Common myeloid progenitor, CD34-positive (primary cell): ENCODE data around the gene CD109.

Experiments
- CTCF ChIA-PET: fragments of 350-600 bp; sonication (Branson Sonifier 250); formaldehyde crosslinking; loops from one replicate; lab custom pipeline; 2021; ENCODE audit warnings: antibody characterized with exemption; lab: Charles Lee
- POLR2A ChIA-PET: fragments of 350-600 bp; sonication (Branson Sonifier 250); formaldehyde crosslinking; loops from one replicate; lab custom pipeline; 2021; ENCODE audit warnings: antibody characterized with exemption; lab: Charles Lee
- DNase-seq, 3 donors: peaks; one replicate each; pipeline versions ENCODE4 v3.0.0 to v3.0.0-alpha.2; 2013
- H3K27ac ChIP-seq, 2 experiments: 1 replicate in 1 of 2; 2 replicates in 1 of 2; pipeline ENCODE4 v1.7.0; 2013; ENCODE audit warnings: inconsistent platforms in 2 of 2, low read length in 2 of 2, mild to moderate bottlenecking in 2 of 2, low read depth in 1 of 2, moderate library complexity in 1 of 2; ENCODE audit not compliant: severe bottlenecking in 2 of 2, insufficient read depth in 1 of 2, poor library complexity in 1 of 2
- H3K27me3 ChIP-seq, 5 experiments: replicated peaks in 2 of 5; 1 replicate in 3 of 5; 2 replicates in 2 of 5; pipeline versions ENCODE4 v1.6.1 to v1.7.0; 2013; ENCODE audit warnings: low read length in 4 of 5, mild to moderate bottlenecking in 2 of 5, moderate library complexity in 2 of 5, inconsistent platforms in 1 of 5; ENCODE audit not compliant: insufficient read depth in 5 of 5, control insufficient read depth in 4 of 5
- H3K36me3 ChIP-seq, 4 experiments: 1 replicate in 2 of 4; 2 replicates in 2 of 4; pipeline versions ENCODE4 v1.6.1 to v1.7.0; 2013; ENCODE audit warnings: low read length in 3 of 4, control low read depth in 1 of 4, mild to moderate bottlenecking in 1 of 4; ENCODE audit not compliant: control insufficient read depth in 4 of 4, insufficient read depth in 4 of 4
- H3K4me1 ChIP-seq, 4 experiments: 1 replicate in 3 of 4; 2 replicates in 1 of 4; pipeline versions ENCODE4 v1.6.1 to v1.7.1; 2013; ENCODE audit warnings: low read length in 3 of 4, mild to moderate bottlenecking in 3 of 4, control low read depth in 1 of 4, inconsistent platforms in 1 of 4, moderate library complexity in 1 of 4; ENCODE audit not compliant: control insufficient read depth in 4 of 4, insufficient read depth in 4 of 4; ENCODE audit errors: control extremely low read depth in 1 of 4
- H3K4me3 ChIP-seq, 7 experiments: 1 replicate in 4 of 7; 2 replicates in 3 of 7; pipeline versions ENCODE4 v1.5.1 to v1.7.0; 2013; ENCODE audit warnings: mild to moderate bottlenecking in 7 of 7, low read length in 6 of 7, moderate library complexity in 6 of 7, inconsistent platforms in 2 of 7, low read depth in 2 of 7, control low read depth in 1 of 7; ENCODE audit not compliant: insufficient read depth in 4 of 7, control insufficient read depth in 1 of 7; ENCODE audit errors: extremely low read depth in 1 of 7
- H3K9me3 ChIP-seq, 5 experiments: 1 replicate in 4 of 5; 2 replicates in 1 of 5; pipeline versions ENCODE4 v1.6.1 to v1.7.1; 2013; ENCODE audit warnings: low read length in 4 of 5, mild to moderate bottlenecking in 2 of 5, inconsistent platforms in 1 of 5, low read depth in 1 of 5, moderate library complexity in 1 of 5; ENCODE audit not compliant: control insufficient read depth in 4 of 5, insufficient read depth in 2 of 5; ENCODE audit errors: control extremely low read depth in 1 of 5
- WGBS: methylation state at CpG from one replicate; pipeline ENCODE4 v1.1.5; 2013; ENCODE audit not compliant: insufficient coverage; 5-methylcytosine and 5-hydroxymethylcytosine counted together

CD109 gene

DNA sequence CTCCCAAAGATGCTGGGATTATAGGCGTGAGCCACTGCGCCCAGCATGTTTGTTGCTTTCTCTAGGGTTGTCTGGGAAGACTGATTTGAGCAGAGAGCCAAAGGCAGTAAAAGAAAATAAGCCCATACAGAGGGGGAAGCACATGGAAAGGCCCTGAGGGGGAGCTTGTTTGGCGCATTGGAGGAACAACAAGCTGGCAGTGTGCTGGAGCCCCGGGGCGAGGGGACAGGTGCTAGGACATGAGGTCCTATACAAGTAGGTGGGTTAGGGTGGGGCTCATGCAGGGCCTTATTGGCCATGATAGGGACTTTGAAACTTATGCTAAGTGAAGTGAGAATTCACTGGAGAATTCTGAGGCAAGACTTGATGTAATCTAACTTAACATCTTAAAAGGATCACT, 35.3 kb downstream of the CD109 start:
- POLR2A ChIA-PET: no interaction called here
- Histone ChIP-seq H3K27me3 (no peaks in the 10 kb centered on the region), H3K27ac (no peak overlapping the region), H3K4me3 (no peak overlapping the region), H3K4me1 (peaks cover 2 to 18% (median 13%) of the 10 kb centered on the region in 4 experiments), H3K36me3 (peaks cover 11 to 59% (median 32%) of the 10 kb centered on the region in 4 experiments), H3K9me3 (no peaks in the 10 kb centered on the region)
- CTCF ChIA-PET: interaction anchor here (3.5 to 11.4 kb wide), 5 partner anchors 17 to 78 kb away, joined by 20 to 248 read pairs (median 42); partner anchors contain the start of gene SLC17A5
- no peak for DNase-seq
- WGBS: 93% methylated on average over 5 of the region's 5 CpGs

DNA sequence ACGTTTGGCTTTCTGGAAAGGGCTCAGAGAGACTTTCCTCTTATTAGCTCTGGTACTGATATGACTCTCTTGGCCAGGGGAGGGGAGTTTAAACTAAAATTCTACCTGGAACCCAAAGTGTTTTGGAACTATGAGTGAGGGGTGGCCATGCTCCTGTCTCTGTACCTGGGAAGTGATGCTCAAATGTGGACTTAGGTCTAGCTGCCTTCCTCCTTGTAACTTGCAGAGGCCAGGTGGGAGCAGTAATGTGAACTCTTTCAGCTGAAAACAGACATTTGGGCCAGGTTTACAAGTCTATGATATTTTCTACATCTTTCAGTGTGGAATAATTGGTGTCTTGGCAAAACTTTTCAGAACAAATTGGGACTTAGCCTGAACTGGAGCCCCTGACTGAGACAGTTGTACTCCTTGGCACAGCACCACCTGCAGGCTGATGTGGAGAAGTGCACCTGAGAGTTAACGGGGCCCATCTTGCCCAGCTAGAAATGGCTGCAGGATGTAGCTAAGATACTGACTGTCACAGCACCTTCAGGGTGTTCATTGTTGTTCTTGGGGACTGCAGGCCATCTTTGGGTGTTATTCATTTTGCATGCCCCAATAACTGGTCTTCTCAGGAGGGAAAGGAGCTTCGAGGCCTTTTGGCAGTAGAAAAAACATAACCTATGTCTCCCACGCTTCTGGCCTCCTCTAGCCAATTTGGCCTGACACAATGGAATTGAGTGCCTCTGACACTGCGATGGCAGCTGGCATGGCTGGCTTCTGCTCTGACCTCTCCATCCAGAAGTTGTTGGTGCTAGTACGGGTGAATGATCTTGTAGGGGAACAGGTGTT, 37.1 kb downstream of the CD109 start:
- no peaks in the 10 kb centered on the region for H3K9me3 ChIP-seq
- CTCF ChIA-PET: interaction anchor here (0.7 to 11.4 kb wide), 27 partner anchors 9 to 1478 kb away, joined by 3 to 248 read pairs (median 5); partner anchors contain the start of gene SLC17A5
- H3K4me1 ChIP-seq: peaks cover 2 to 18% (median 13%) of the 10 kb centered on the region in 4 experiments
- peak; percentile 74 to 89 (median 85) for DNase-seq
- peaks cover 9 to 63% (median 33%) of the 10 kb centered on the region in 4 experiments for H3K36me3 ChIP-seq
- H3K4me3 ChIP-seq: no peak overlapping the region
- H3K27me3 ChIP-seq: no peaks in the 10 kb centered on the region
- POLR2A ChIA-PET: interaction anchor here (1.3 kb wide), 1 partner anchor 58 kb away, joined by 6 read pairs; no protein-coding TSS in a partner anchor
- WGBS: 96% methylated on average over 5 of the region's 6 CpGs
- no peak overlapping the region for H3K27ac ChIP-seq

DNA sequence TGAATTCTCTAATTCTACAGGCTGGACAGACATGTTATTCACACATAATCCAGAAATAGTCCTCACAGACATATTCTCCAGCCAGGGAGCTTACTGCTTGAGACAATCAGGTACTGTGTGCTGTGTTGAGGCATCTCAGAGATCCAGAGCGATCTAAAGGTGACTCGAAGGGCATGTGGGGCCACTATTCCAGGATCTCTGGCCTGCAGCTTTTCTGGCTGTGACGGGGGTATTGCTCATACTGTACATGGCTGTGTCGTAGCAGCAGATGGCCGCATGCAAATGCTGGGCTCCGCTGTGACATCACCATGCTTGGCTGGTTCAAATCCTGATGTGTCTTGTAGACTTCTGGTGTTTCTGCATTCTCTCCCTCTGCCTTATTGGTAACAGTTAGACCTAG, 37.8 kb downstream of the CD109 start:
- H3K4me3 ChIP-seq: no peak overlapping the region
- H3K27me3 ChIP-seq: no peaks in the 10 kb centered on the region
- peaks cover 2 to 17% (median 8%) of the 10 kb centered on the region in 4 experiments for H3K4me1 ChIP-seq
- H3K36me3 ChIP-seq: peaks cover 9 to 66% (median 34%) of the 10 kb centered on the region in 4 experiments
- CTCF ChIA-PET: interaction anchor here (0.7 to 11.4 kb wide), 23 partner anchors 9 to 1475 kb away, joined by 3 to 248 read pairs (median 6); partner anchors contain the start of gene SLC17A5
- H3K9me3 ChIP-seq: no peaks in the 10 kb centered on the region
- POLR2A ChIA-PET: interaction anchor here (1.3 kb wide), 1 partner anchor 58 kb away, joined by 6 read pairs; no protein-coding TSS in a partner anchor
- 96% methylated on average over 5 of the region's 6 CpGs for WGBS
- no peak overlapping the region for H3K27ac ChIP-seq
- DNase-seq: no peak

DNA sequence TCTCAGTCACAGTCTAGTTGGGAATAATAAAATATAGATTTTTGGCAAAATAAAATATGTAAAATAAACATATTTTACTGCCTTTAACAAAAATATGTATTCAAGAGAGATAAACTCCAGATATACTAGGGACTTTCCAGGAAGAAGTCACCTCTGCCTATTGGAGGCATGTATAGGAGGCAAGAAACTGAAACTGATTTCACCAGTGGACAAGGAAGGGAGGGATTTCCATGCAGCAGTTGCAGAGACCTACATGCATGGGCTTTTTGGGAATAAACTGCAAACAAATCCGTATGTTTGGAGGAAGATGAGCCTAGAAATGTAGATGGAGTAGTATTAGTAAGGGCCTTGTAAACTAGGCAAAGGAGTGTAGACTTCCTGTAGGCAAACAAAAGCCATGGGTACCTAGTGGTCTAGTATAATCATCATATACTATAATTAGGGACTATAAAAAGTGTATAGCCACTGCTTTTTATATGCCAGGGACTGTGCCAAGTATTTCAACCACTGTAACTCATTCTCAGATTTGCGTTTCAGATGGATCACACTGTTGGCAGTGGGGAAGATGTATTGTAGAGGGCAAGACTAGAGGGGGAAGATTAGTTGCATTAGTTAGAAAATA, 38.9 kb downstream of the CD109 start:
- ChIA-PET CTCF (no interaction called here), POLR2A (no interaction called here)
- Histone ChIP-seq H3K4me3 (no peak overlapping the region), H3K36me3 (peaks cover 9 to 69% (median 33%) of the 10 kb centered on the region in 4 experiments), H3K27ac (no peak overlapping the region), H3K27me3 (no peaks in the 10 kb centered on the region), H3K9me3 (no peaks in the 10 kb centered on the region), H3K4me1 (peaks cover 0 to 10% (median 2%) of the 10 kb centered on the region in 4 experiments)
- no peak for DNase-seq
- no CpG with 5 or more reads among the region's 2 CpGs for WGBS

DNA sequence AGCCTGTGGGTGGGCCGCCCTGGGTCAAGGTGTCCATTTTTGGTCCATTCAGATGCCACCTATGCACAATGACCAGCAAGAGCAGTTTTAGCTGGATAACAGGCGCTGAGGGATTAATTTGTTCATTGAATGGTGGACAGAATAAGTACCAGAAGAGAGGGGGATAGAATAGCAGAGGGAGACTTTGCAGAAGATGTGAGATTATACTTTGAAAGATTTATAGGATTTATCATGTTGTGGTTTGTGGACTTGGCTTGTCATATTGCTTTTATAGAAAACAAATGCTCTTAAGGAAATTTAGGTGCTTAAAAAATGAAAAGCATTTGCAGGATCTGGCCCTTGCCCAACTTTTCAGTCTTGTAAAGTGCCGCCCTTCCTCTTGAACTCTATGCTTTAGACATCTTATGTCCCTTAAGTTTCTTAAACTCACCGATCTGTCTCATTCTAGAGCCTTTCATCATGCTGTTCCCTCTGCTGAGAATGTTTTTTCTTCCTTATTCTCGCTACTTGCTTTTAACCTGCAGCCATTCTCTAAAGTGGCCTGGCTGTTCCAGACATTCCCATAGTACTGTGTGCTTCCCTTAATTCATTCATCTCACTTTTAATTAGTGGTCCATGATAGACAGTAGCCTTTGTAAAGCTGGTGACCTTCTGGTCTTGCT, 42.5 kb downstream of the CD109 start:
- Histone ChIP-seq H3K36me3 (peaks cover 8 to 56% (median 30%) of the 10 kb centered on the region in 4 experiments), H3K4me3 (no peak overlapping the region), H3K9me3 (no peaks in the 10 kb centered on the region), H3K27ac (no peak overlapping the region), H3K27me3 (no peaks in the 10 kb centered on the region), H3K4me1 (peaks cover 0 to 5% (median 0%) of the 10 kb centered on the region in 4 experiments)
- ChIA-PET POLR2A (interaction anchor here (1.9 kb wide), 1 partner anchor 10 kb away, joined by 4 read pairs; no protein-coding TSS in a partner anchor), CTCF (interaction anchor here (0.9 to 4.8 kb wide), 20 partner anchors 8 to 1472 kb away, joined by 3 to 68 read pairs (median 4); no protein-coding TSS in a partner anchor)
- no peak for DNase-seq
- WGBS: 68% methylated on average over 4 of the region's 5 CpGs

DNA sequence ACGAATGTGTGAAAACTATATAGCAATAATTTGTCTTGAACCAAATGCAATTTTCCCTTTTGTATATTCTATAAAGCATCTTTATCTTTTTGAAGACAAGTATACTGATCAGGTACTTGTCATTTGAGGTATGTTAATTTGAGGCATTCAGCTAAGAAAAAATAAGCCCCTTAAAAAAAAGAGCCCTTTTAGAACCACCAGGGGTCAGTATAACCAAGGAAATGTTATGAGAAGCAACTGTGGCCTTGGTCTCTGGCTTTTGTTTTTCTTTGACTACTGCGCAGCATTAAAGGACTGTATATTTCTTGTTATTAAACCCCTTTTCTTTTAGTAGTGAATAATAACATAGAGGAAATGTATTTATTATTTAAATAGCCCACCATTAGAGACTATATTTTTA, 43.1 kb downstream of the CD109 start:
- ChIA-PET CTCF (interaction anchor here (0.9 to 4.8 kb wide), 17 partner anchors 9 to 1471 kb away, joined by 3 to 68 read pairs (median 4); no protein-coding TSS in a partner anchor), POLR2A (no interaction called here)
- peaks cover 0 to 5% (median 0%) of the 10 kb centered on the region in 4 experiments for H3K4me1 ChIP-seq
- no peak overlapping the region for H3K27ac ChIP-seq
- peak; percentile 71 to 86 (median 77) for DNase-seq
- no CpG with 5 or more reads among the region's 2 CpGs for WGBS
- H3K27me3 ChIP-seq: no peaks in the 10 kb centered on the region
- no peak overlapping the region for H3K4me3 ChIP-seq
- no peaks in the 10 kb centered on the region for H3K9me3 ChIP-seq
- peaks cover 5 to 55% (median 26%) of the 10 kb centered on the region in 4 experiments for H3K36me3 ChIP-seq
